Renal cortex interstitium (tissue), 11 donors: ENCODE results near the gene KDM5A. TPM values are rescaled to one million over a fixed set of nuclear protein-coding genes. Genes with fewer than 3 reads are reported as not detected.

Experiments used
- DNase-seq, 11 donors: peaks; one replicate each; pipeline ENCODE4 v3.0.0-alpha.2; 2013; ENCODE audit warnings: low read depth in 9 of 11, low spot score in 4 of 11; ENCODE audit errors: extremely low read depth in 1 of 11
- polyA plus RNA-seq, 3 donors: library from polyadenylated mRNA; unstranded; fragments of 120-200 nt; gene quantifications; one replicate each; pipeline ENCODE4 v1.2.1, GENCODE V29; 2013; ENCODE audit not compliant: insufficient read length in 3 of 3

Gene KDM5A
- polyA plus RNA-seq, 3 donors: 44.6 to 50.0 (median 45.4) TPM

GRCh38 chr12:230925-231671, 158.0 kb downstream of the KDM5A start:
- no peak for DNase-seq

Other genes with a start within 250 kb of the KDM5A start
- 10 to 100 TPM; 11.7 to 19.5 (median 15.0) TPM for gene SLC6A12, start 175.2 kb downstream of the KDM5A start, polyA plus RNA-seq
- 10 to 100 TPM; 39.9 to 64.9 (median 51.3) TPM for gene SLC6A13, start 126.5 kb downstream of the KDM5A start, polyA plus RNA-seq
- gene CCDC77, start 12.3 kb upstream of the KDM5A start, polyA plus RNA-seq: 10 to 100 TPM; 21.1 to 30.4 (median 24.9) TPM
- gene B4GALNT3, start 70.6 kb upstream of the KDM5A start, polyA plus RNA-seq: 10 to 100 TPM; 14.1 to 17.3 (median 15.7) TPM